ENCODE data around the gene CPXM2. TPM values are rescaled to one million over a fixed set of nuclear protein-coding genes. Genes with fewer than 3 reads are reported as not detected.

Gene CPXM2
- total and polyA plus RNA-seq, 9 of the 15 experiments (the other 6 are each of a cell fraction or from before 2014, with no cell fraction given) = not detected

GRCh38 chr10:123858077-123858681 is 33.4 kb downstream of the CPXM2 start (continued):
- TF ChIP-seq E2F5 (CRISPR knock-in tag; IDR thresholded peaks at IDR 0.05) = no peak
- no peak for TF ChIP-seq SMAD2 (IDR thresholded peaks at IDR 0.05; ENCODE audit: low read depth, low read length)

GRCh38 chr10:123857616-123858015 is 34.0 kb downstream of the CPXM2 start:
- FAIRE-seq = no peak
- ChIA-PET CTCF (ENCODE audit: low intra/inter-chr PET ratio) (no interaction called here), POLR2A (no interaction called here)
- no peaks in the 10 kb centered on the region for H4K20me1 ChIP-seq (replicated peaks; ENCODE audit: control insufficient read depth, insufficient read depth, low read length)
- in situ Hi-C loops (cut with MboI) = no loop called here
- H3K27ac ChIP-seq (ENCODE audit: extremely low read depth, low read depth, low read length) = no peak overlapping the region
- 0% methylated on average over 8 of the region's 19 CpGs for WGBS (ENCODE audit: insufficient coverage, low coverage, missing lambda C conversion rate)
- H3K9ac ChIP-seq (ENCODE audit: insufficient read depth in 1 of 2, low read depth in 2 of 2, low read length in 2 of 2) = no peak overlapping the region
- no peak overlapping the region for H3K4me3 ChIP-seq
- intact Hi-C loops (cut with micrococcal nuclease) = no loop called here
- H2AFZ ChIP-seq (ENCODE audit: low read depth, low read length) = no peak overlapping the region
- H3K4me2 ChIP-seq (ENCODE audit: insufficient read depth, low read length) = no peak overlapping the region
- no peaks in the 10 kb centered on the region for H3K9me1 ChIP-seq (ENCODE audit: control insufficient read depth, insufficient read depth, low read length)
- H3K36me3 ChIP-seq (ENCODE audit: control insufficient read depth, insufficient read depth, low read length) = no peaks in the 10 kb centered on the region
- DNase-seq (ENCODE audit: extremely low read depth in 1 of 4, low spot score in 3 of 4) = no peak
- H3K79me2 ChIP-seq (ENCODE audit: control insufficient read depth, insufficient read depth, low read length) = no peaks in the 10 kb centered on the region
- TF ChIP-seq BRF2 (IDR thresholded peaks at IDR 0.05; ENCODE audit: borderline replicate concordance, insufficient read depth, insufficient read length) (no peak), ZNF444 (CRISPR knock-in tag; IDR thresholded peaks at IDR 0.05) (no peak), CHD4 (IDR thresholded peaks at IDR 0.05; ENCODE audit: insufficient read depth, insufficient replicate concordance, low read depth, low read length, poor library complexity, severe bottlenecking) (no peak), THRA (IDR thresholded peaks at IDR 0.05) (no peak), TAF15 (IDR thresholded peaks at IDR 0.05; ENCODE audit: low read depth, low read length) (no peak), GABPB2 (CRISPR knock-in tag; conservative IDR thresholded peaks at IDR 0.05) (no peak), IRF9 (tag; IDR thresholded peaks at IDR 0.05) (no peak), KLF1 (tag; IDR thresholded peaks at IDR 0.05) (no peak), MTF1 (CRISPR knock-in tag; IDR thresholded peaks at IDR 0.05; ENCODE audit: borderline replicate concordance) (no peak), ZC3H4 (CRISPR knock-in tag; IDR thresholded peaks at IDR 0.05; ENCODE audit: borderline replicate concordance) (no peak), SMARCB1 (IDR thresholded peaks at IDR 0.05; ENCODE audit: insufficient read length, low read depth) (no peak), U2AF1 (optimal IDR thresholded peaks at IDR 0.05; ENCODE audit: low read depth, low read length) (no peak)
- H3K27me3 ChIP-seq (ENCODE audit: control insufficient read depth in 2 of 2, insufficient read depth in 2 of 2, low read length in 2 of 2) = peaks cover 0 to 31% of the 10 kb centered on the region in 2 experiments; a peak in 3 of 5 replicates
- no TSS peak for BruUV-seq (replicated peaks)
- no peaks in the 10 kb centered on the region; a peak in 1 of 5 replicates for H3K4me1 ChIP-seq (replicated peaks in 1 of 2; ENCODE audit: control insufficient read depth in 2 of 2, insufficient read depth in 2 of 2, low read length in 2 of 2)
- no peaks in the 10 kb centered on the region for H3K9me3 ChIP-seq (replicated peaks; ENCODE audit: control insufficient read depth, insufficient read depth, low read depth, low read length)
- no peak for ATAC-seq

Data from K562 (cell line).